Measurements from ENCODE around the gene DLEC1. TPM values are rescaled to one million over a fixed set of nuclear protein-coding genes. Genes with fewer than 3 reads are reported as not detected.
A peak's percentile ranks its signal among the peaks of the same experiment; 100 is the strongest.

DLEC1 gene
- total and polyA plus RNA-seq, 2 experiments from 2014 or later: 0.31 to 0.66 TPM

- TF ChIP-seq CREB1 (CRISPR knock-in tag; IDR thresholded peaks at IDR 0.05; ENCODE audit: low read depth): no peak
- TF ChIP-seq ZNF331 (CRISPR knock-in tag; IDR thresholded peaks at IDR 0.05; ENCODE audit: low read depth): no peak
- Histone ChIP-seq H3K4me1 (ENCODE audit: insufficient read depth) (no peaks in the 10 kb centered on the region), H4K20me1 (replicated peaks; ENCODE audit: insufficient read depth) (no peaks in the 10 kb centered on the region), H3K27me3 (ENCODE audit: insufficient read depth) (no peaks in the 10 kb centered on the region), H3K36me3 (ENCODE audit: insufficient read depth) (no peaks in the 10 kb centered on the region), H3F3A (replicated peaks; ENCODE audit: low read depth) (no peaks in the 10 kb centered on the region), H2AFZ (peak overlapping the region; percentile 38; the same call in 1 of the 2 replicates), H3K27ac (ENCODE audit: low read depth) (no peak overlapping the region), H3K79me2 (replicated peaks; ENCODE audit: insufficient read depth) (no peaks in the 10 kb centered on the region), H3K9me2 (ENCODE audit: insufficient read depth) (peaks cover 12% of the 10 kb centered on the region), H3K4me2 (no peak overlapping the region), H3K4me3 (no peak overlapping the region)
- H3K27ac Mint-ChIP-seq: no peak overlapping the region
- no peak overlapping the region for H3K4me3 Mint-ChIP-seq
- H3K4me1 Mint-ChIP-seq: peaks cover 4% of the 10 kb centered on the region; the same call in 1 of the 3 replicates
- H3K36me3 Mint-ChIP-seq (ENCODE audit: low read depth): no peaks in the 10 kb centered on the region
- no peaks in the 10 kb centered on the region for H3K9me3 Mint-ChIP-seq
- ATAC-seq (no peak), DNase-seq (ENCODE audit: low spot score) (no peak)
- H3K27me3 Mint-ChIP-seq (ENCODE audit: insufficient read depth, low read depth, poor library complexity): peaks cover 3% of the 10 kb centered on the region
Observed at GRCh38 chr3:38152609-38153008, 113.6 kb downstream of the DLEC1 start.

DNA sequence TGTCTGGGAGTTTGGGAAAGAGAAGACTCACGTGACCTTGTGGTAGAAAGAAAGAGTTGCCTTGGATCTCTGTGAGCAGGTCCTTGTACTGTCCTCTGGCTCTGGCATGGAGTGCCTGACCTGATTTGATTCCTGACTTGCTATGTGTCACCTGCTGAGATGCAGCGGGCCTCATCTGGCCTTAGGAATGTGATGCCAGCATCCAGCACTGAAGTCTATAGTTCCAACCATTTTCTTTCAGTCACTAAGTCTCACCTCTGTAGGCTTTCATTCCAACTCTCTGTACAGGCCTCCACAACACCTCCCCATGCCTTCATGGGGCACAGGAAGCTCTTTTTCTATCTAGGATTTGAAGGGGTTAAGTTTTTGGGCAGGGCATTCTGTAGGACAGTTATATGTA lies 114.2 kb downstream of the DLEC1 start:
- Mint-ChIP-seq H3K27ac (no peak overlapping the region), H3K9me3 (no peaks in the 10 kb centered on the region), H3K4me3 (no peak overlapping the region), H3K4me1 (peaks cover 4% of the 10 kb centered on the region; the same call in 1 of the 3 replicates), H3K36me3 (ENCODE audit: low read depth) (no peaks in the 10 kb centered on the region), H3K27me3 (ENCODE audit: insufficient read depth, low read depth, poor library complexity) (peaks cover 3% of the 10 kb centered on the region)
- TF ChIP-seq, protein P1, sequence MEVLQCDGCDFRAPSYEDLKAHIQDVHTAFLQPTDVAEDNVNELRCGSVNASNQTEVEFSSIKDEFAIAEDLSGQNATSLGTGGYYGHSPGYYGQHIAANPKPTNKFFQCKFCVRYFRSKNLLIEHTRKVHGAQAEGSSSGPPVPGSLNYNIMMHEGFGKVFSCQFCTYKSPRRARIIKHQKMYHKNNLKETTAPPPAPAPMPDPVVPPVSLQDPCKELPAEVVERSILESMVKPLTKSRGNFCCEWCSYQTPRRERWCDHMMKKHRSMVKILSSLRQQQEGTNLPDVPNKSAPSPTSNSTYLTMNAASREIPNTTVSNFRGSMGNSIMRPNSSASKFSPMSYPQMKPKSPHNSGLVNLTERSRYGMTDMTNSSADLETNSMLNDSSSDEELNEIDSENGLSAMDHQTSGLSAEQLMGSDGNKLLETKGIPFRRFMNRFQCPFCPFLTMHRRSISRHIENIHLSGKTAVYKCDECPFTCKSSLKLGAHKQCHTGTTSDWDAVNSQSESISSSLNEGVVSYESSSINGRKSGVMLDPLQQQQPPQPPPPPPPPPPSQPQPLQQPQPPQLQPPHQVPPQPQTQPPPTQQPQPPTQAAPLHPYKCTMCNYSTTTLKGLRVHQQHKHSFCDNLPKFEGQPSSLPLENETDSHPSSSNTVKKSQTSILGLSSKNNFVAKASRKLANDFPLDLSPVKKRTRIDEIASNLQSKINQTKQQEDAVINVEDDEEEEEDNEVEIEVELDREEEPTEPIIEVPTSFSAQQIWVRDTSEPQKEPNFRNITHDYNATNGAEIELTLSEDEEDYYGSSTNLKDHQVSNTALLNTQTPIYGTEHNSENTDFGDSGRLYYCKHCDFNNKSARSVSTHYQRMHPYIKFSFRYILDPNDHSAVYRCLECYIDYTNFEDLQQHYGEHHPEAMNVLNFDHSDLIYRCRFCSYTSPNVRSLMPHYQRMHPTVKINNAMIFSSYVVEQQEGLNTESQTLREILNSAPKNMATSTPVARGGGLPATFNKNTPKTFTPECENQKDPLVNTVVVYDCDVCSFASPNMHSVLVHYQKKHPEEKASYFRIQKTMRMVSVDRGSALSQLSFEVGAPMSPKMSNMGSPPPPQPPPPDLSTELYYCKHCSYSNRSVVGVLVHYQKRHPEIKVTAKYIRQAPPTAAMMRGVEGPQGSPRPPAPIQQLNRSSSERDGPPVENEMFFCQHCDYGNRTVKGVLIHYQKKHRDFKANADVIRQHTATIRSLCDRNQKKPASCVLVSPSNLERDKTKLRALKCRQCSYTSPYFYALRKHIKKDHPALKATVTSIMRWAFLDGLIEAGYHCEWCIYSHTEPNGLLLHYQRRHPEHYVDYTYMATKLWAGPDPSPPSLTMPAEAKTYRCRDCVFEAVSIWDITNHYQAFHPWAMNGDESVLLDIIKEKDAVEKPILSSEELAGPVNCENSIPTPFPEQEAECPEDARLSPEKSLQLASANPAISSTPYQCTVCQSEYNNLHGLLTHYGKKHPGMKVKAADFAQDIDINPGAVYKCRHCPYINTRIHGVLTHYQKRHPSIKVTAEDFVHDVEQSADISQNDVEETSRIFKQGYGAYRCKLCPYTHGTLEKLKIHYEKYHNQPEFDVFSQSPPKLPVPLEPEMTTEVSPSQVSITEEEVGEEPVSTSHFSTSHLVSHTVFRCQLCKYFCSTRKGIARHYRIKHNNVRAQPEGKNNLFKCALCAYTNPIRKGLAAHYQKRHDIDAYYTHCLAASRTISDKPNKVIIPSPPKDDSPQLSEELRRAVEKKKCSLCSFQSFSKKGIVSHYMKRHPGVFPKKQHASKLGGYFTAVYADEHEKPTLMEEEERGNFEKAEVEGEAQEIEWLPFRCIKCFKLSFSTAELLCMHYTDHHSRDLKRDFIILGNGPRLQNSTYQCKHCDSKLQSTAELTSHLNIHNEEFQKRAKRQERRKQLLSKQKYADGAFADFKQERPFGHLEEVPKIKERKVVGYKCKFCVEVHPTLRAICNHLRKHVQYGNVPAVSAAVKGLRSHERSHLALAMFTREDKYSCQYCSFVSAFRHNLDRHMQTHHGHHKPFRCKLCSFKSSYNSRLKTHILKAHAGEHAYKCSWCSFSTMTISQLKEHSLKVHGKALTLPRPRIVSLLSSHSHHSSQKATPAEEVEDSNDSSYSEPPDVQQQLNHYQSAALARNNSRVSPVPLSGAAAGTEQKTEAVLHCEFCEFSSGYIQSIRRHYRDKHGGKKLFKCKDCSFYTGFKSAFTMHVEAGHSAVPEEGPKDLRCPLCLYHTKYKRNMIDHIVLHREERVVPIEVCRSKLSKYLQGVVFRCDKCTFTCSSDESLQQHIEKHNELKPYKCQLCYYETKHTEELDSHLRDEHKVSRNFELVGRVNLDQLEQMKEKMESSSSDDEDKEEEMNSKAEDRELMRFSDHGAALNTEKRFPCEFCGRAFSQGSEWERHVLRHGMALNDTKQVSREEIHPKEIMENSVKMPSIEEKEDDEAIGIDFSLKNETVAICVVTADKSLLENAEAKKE (CRISPR knock-in tag; IDR thresholded peaks at IDR 0.05): no peak
- TF ChIP-seq POLR2AphosphoS5 (IDR thresholded peaks at IDR 0.05; ENCODE audit: low read depth) (no peak), JUNB (IDR thresholded peaks at IDR 0.05; ENCODE audit: unreplicated experiment) (no peak), NANOG (IDR thresholded peaks at IDR 0.05; ENCODE audit: borderline replicate concordance) (no peak), EZH2 (IDR thresholded peaks at IDR 0.05; ENCODE audit: low read depth, unreplicated experiment) (no peak), STAT1 (IDR thresholded peaks at IDR 0.05; ENCODE audit: unreplicated experiment) (no peak), CTCF (conservative IDR thresholded peaks at IDR 0.05; ENCODE audit: low read depth in 2 of 2) (no peak), ZNF331 (CRISPR knock-in tag; IDR thresholded peaks at IDR 0.05; ENCODE audit: low read depth) (no peak), ZNF114 (CRISPR knock-in tag; IDR thresholded peaks at IDR 0.05) (no peak)
- Histone ChIP-seq H4K20me1 (replicated peaks; ENCODE audit: insufficient read depth) (no peaks in the 10 kb centered on the region), H3K36me3 (ENCODE audit: insufficient read depth) (no peaks in the 10 kb centered on the region), H3K79me2 (replicated peaks; ENCODE audit: insufficient read depth) (no peaks in the 10 kb centered on the region), H3K27ac (ENCODE audit: low read depth) (no peak overlapping the region), H3F3A (replicated peaks; ENCODE audit: low read depth) (no peaks in the 10 kb centered on the region), H3K4me2 (no peak overlapping the region), H3K4me3 (no peak overlapping the region), H3K9me2 (ENCODE audit: insufficient read depth) (peaks cover 12% of the 10 kb centered on the region), H3K4me1 (ENCODE audit: insufficient read depth) (no peaks in the 10 kb centered on the region), H2AFZ (peak overlapping the region; percentile 38; the same call in 1 of the 2 replicates), H3K27me3 (ENCODE audit: insufficient read depth) (no peaks in the 10 kb centered on the region)
- no peak for DNase-seq (ENCODE audit: low spot score)
- ATAC-seq: peak; percentile 41; the same call in 1 of the 3 replicates

All from GM23338 (cell line).